ENCODE measurements around the gene EGFL7.

GRCh38 chr9:136709454-136710109 lies 46.9 kb downstream of the EGFL7 start:
- TF ChIP-seq CTCF (IDR thresholded peaks at IDR 0.05) (no peak), EP300 (IDR thresholded peaks at IDR 0.05) (no peak), POLR2A (IDR thresholded peaks at IDR 0.05) (no peak), POLR2AphosphoS5 (IDR thresholded peaks at IDR 0.05) (no peak)

All from sigmoid colon (tissue), 4 donors.